Activated effector memory CD4-positive, alpha-beta T cell treated with anti-CD3 and anti-CD28 coated beads, Interleukin-2, amount 50 U/mL, for 16 hours (primary cell): ENCODE measurements around the gene GOLGA2.

Experiments
- DNase-seq: peaks from one replicate; pipeline ENCODE4 v3.0.0-alpha.2; 2020

The GOLGA2 gene

GRCh38 chr9:128275198-128276007, at the start of gene GOLGA2:
GOLGA2 (minus strand) TSS chr9:128276007; CDS start chr9:128275976, 31 bp downstream.
- no peak for DNase-seq

GRCh38 chr9:128324401-128324800, 48.6 kb upstream of the GOLGA2 start:
- DNase-seq = no peak

- no peak for DNase-seq
Observed at GRCh38 chr9:128323791-128324190, 48.0 kb upstream of the GOLGA2 start.

- no peak for DNase-seq
Observed at GRCh38 chr9:128323212-128323730, 47.5 kb upstream of the GOLGA2 start.

GRCh38 chr9:128322404-128323211, 46.8 kb upstream of the GOLGA2 start, which contains the start of the genes COQ4 and TRUB2:
COQ4 (plus strand) TSS chr9:128322839; CDS start chr9:128322859, 20 bp downstream.
TRUB2 (minus strand) TSS chr9:128322447; CDS start chr9:128322408, 39 bp downstream.
- peak; percentile 97 for DNase-seq

GRCh38 chr9:128321879-128322403, 46.1 kb upstream of the GOLGA2 start:
- DNase-seq = no peak

GRCh38 chr9:128321343-128321742, 45.5 kb upstream of the GOLGA2 start:
- DNase-seq = no peak

DNA sequence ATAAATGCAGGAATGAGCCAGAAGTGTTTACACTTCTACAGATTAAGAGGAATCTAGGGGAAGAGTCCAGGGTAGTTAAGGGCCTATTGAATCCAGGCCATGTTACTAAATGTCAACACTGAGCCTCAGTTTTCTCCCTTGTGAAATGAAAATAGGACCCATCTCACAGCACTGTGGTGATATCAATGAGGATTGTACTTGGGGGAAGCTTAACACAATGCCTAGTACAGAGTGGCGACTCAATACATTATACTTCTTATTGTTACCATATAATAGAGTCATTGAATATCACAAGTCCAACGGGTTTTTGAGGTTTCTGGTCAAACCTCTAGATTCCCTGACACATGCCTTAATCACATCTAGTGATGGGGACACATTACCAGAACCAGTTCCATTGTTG, 41.8 kb upstream of the GOLGA2 start:
- no peak for DNase-seq

- no peak for DNase-seq
Observed at GRCh38 chr9:128316421-128316820, 40.6 kb upstream of the GOLGA2 start.

DNA sequence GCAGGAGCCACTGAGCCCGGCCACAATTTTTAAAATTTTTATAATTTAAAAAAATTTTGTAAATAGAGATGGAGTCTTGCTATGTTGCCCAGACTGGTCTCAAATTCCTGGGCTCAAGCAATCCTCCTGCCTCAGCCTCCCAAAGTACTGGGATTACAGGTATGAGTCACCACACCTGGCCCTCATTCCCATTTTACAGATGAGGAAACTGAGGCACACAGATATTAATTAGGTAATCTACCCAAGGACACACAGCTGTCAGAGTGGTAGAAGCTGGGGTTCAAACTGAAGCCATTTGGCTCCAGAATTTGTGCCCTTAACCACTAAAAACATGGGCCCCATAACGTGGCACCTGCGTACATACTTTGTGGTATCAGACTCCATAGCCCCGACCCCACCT, 38.9 kb upstream of the GOLGA2 start:
- DNase-seq = no peak

- no peak for DNase-seq
Observed at GRCh38 chr9:128310461-128310860, 34.7 kb upstream of the GOLGA2 start.

GRCh38 chr9:128309551-128309950, 33.7 kb upstream of the GOLGA2 start:
- DNase-seq = no peak

- DNase-seq = no peak
Observed at GRCh38 chr9:128304971-128305288, 29.1 kb upstream of the GOLGA2 start.

DNA sequence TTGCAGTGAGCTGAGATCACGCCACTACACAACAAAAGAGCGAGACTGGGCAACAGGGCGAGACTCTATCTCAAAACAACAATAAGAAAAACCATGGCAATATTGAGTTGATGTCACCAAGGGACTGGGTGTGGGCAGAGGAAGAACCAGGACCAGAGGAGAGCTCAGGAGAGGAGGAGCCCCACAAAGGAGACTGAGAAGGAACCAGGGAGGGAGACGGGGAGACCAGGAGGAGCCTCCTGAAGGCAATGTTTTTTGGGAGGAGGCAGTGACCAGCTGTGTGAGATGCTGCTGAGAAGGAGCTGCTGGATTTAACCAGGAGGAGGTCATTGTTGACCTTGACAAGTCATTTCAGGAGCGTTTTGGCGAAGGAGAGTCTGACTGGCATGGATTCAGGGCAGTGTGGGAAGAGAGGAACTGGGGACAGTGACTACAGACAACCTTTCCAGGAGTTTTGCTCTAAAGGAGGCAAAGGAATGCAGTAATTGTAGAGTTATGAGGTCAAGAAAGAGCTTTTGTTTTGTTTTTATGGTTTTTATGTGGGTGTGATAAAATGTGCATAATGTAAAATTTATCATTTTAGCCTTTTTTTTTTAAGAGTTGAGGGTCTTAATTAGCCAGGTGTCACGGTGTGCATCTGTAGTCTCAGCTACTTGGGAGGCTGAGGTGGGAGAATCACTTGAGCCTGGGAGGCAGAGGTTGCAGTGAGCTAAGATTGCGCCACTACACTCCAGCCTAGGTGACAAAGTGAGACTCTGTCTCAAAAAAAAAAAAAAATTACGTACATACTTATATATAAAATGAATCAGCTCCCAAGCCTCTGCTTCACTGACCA, 28.5 kb upstream of the GOLGA2 start:
- DNase-seq = no peak

GRCh38 chr9:128298535-128299482, 23.0 kb upstream of the GOLGA2 start:
- DNase-seq = no peak

GRCh38 chr9:128297221-128297773, 21.5 kb upstream of the GOLGA2 start:
- no peak for DNase-seq

DNA sequence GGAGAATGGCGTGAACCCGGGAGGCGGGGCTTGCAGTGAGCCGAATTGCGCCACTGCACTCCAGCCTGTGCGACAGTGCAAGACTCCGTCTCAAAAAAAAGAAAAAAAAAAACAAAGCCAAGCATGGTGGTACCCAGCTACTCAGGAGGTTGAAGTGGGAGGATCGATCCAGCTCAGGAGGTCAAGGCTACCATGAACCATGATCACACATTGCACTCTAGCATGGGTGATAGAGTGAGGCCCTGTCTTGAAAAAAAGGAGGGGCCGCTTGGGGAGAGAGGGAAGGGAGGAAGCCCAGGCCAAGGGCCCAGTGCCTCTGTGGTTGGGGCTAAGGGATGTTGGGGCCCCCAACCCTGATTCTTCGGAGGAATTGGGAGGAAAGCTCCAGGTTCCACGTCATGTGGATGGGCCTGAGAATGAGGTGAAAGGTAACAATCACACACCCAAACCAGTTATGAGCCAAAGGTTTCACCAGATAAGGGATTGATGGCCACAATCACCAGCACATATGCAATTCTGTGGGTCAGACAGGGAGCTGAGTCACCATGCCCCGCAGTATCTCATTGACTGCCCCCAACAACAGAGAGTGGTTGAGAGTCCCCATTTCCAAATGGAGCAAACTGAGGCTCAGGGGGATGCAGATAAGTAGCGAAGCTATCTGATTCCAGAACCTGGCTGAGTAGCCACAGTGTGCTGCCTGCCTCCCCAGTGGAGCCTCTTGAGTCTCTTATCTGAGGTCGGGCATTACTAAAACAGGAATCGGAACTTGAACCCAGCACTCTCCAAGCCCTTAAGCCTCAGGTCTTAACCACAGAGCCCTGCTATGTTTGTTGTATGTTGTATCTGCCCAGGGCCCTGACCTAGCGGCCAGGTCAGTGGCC, 20.8 kb upstream of the GOLGA2 start:
- DNase-seq = no peak

DNA sequence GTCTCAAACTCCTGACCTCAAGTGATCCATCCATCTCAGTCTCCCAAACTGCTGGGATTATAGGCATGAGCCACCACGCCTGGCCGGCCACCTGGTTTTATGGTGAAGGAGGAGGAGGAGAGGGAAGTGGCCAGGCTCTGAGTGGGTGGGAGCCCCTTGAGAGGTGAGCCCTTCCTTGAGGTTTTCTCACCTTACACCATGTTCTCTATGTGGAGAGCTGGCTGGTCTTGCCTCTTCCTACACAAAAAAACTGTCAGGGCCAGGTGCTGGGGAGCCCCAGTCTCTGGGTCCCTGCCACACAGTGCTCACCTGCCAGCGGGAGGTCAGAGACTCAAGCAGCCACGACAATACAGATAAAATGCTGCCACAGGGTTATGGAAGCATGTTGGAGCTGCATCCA, 18.3 kb upstream of the GOLGA2 start:
- DNase-seq = no peak

GRCh38 chr9:128293091-128293490, 17.3 kb upstream of the GOLGA2 start:
- no peak for DNase-seq

- DNase-seq = no peak
Observed at GRCh38 chr9:128292009-128292408, 16.2 kb upstream of the GOLGA2 start.
